PC-3 (cell line): Measurements from ENCODE around the gene MKLN1. TPM values are rescaled to one million over a fixed set of nuclear protein-coding genes. Genes with fewer than 3 reads are reported as not detected.

Experiments
- ATAC-seq: fragments of 200-7000 bp; cut with Tn5 transposase; 2 replicates; pipeline ENCODE4 v1.9.1; 2020; ENCODE audit warnings: mild to moderate bottlenecking, moderate library complexity
- BruUV-seq: library from RNA; stranded (reverse); fragments of 400-500 nt; replicated peaks from 2 replicates; lab custom pipeline; 2021; lab: Mats Ljungman, UMichigan
- CTCF ChIA-PET: fragments of 300-600 bp; sonication (Branson Sonifier 250); formaldehyde crosslinking; loops from one replicate; lab custom pipeline; 2022; ENCODE audit warnings: antibody characterized with exemption; lab: Charles Lee
- POLR2A ChIA-PET: fragments of 300-600 bp; sonication (Branson Sonifier 250); formaldehyde crosslinking; loops from one replicate; lab custom pipeline; 2022; ENCODE audit warnings: antibody characterized with exemption; ENCODE audit not compliant: unreplicated experiment; lab: Charles Lee
- DNase-seq: peaks from one replicate; pipeline ENCODE4 v3.0.0-alpha.2; 2015
- H2AFZ ChIP-seq: fragments of 300-600 bp; sonication (generic); 2 replicates; pipeline ENCODE4 v1.6.0; 2016; ENCODE audit warnings: antibody characterized with exemption, low read length
- H3F3A ChIP-seq: fragments of 300-600 bp; sonication (generic); one replicate; pipeline ENCODE4 v1.6.0; 2017; ENCODE audit warnings: antibody characterized with exemption, low read length, control low read depth, mild to moderate bottlenecking; ENCODE audit not compliant: unreplicated experiment
- H3K27ac ChIP-seq: fragments of 300-600 bp; sonication (generic); 2 replicates; pipeline ENCODE4 v1.5.1; 2016; ENCODE audit warnings: mild to moderate bottlenecking, low read length
- H3K27me3 ChIP-seq: fragments of 300-600 bp; sonication (generic); 2 replicates; pipeline ENCODE4 v1.6.1; 2016; ENCODE audit warnings: low read length, mixed read lengths
- H3K36me3 ChIP-seq: fragments of 300-600 bp; sonication (generic); 2 replicates; pipeline ENCODE4 v1.6.1; 2016; ENCODE audit warnings: low read depth, mixed run types, low read length, mixed read lengths
- H3K4me1 ChIP-seq: fragments of 300-600 bp; sonication (generic); 2 replicates; pipeline ENCODE4 v1.5.1; 2016; ENCODE audit warnings: low read length; ENCODE audit not compliant: insufficient read depth
- H3K4me2 ChIP-seq: fragments of 300-600 bp; sonication (generic); 2 replicates; pipeline ENCODE4 v1.6.0; 2016; ENCODE audit warnings: low read length
- H3K4me3 ChIP-seq: fragments of 300-600 bp; sonication (generic); 2 replicates; pipeline ENCODE4 v1.5.1; 2016; ENCODE audit warnings: mild to moderate bottlenecking, low read length, mixed read lengths
- H3K79me2 ChIP-seq: fragments of 300-600 bp; sonication (generic); 2 replicates; pipeline ENCODE4 v1.6.1; 2017; ENCODE audit warnings: low read length, mixed read lengths
- H3K9ac ChIP-seq: fragments of 300-600 bp; sonication (generic); 2 replicates; pipeline ENCODE4 v1.6.0; 2016; ENCODE audit warnings: mild to moderate bottlenecking, low read length
- H3K9me2 ChIP-seq: fragments of 300-600 bp; sonication (generic); replicated peaks from 2 replicates; pipeline ENCODE4 v1.6.1; 2016; ENCODE audit warnings: mixed run types, low read length, mixed read lengths
- H3K9me3 ChIP-seq: fragments of 300-600 bp; sonication (generic); 2 replicates; pipeline ENCODE4 v1.6.1; 2016; ENCODE audit warnings: low read length, mixed read lengths
- H4K20me1 ChIP-seq: fragments of 300-600 bp; sonication (generic); 2 replicates; pipeline ENCODE4 v1.6.1; 2016; ENCODE audit warnings: low read length, mixed read lengths
- CTCF ChIP-seq: fragments of 300-600 bp; sonication (generic); conservative IDR thresholded peaks from 2 replicates; pipeline ENCODE4 v1.5.1; 2017; ENCODE audit warnings: antibody characterized with exemption, low read depth, mild to moderate bottlenecking, low read length
- EZH2 ChIP-seq: fragments of 300-600 bp; sonication (generic); IDR thresholded peaks from one replicate; pipeline ENCODE4 v1.6.1; 2017; ENCODE audit warnings: antibody characterized with exemption, mild to moderate bottlenecking, low read length; ENCODE audit not compliant: unreplicated experiment
- EZH2phosphoT487 ChIP-seq: fragments of 300-600 bp; sonication (generic); IDR thresholded peaks from 2 replicates; pipeline ENCODE4 v1.6.1; 2018; ENCODE audit warnings: mild to moderate bottlenecking, antibody characterized with exemption, low read length, borderline replicate concordance
- intact Hi-C: fragments of 100-400 bp; cut with micrococcal nuclease; formaldehyde crosslinking; loops from 2 replicates; pipeline ENCODE4 v1.9.0; 2023
- total RNA-seq: library from RNA; depleted of rRNA; stranded (reverse); fragments of >200 nt; gene quantifications from 2 replicates; pipeline ENCODE4 v1.2.3, GENCODE V29; 2014

Gene MKLN1
- total RNA-seq, 1 experiment from 2014 or later, result 16.3 TPM

DNA sequence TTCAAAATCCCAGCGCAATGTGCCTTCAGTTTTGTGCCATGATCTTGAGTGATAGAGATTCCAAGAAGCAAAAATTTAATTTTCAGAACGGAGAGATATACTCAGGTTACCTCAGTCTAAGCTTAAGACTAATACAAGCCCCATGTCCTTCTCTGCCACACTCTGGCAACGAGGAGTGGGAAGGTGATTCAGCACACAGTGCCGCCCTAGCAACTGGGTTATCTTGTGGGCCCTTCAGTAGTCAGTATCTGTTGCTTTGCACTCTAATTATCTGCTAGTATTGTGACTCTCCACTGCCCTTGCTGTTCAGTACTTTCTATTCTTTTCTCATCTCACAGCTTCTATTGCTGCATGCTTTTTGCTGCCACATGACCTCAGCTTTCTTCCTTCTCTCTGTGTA is 39.2 kb upstream of the MKLN1 start:
- Histone ChIP-seq H3K27me3 (no peaks in the 10 kb centered on the region), H3K36me3 (no peaks in the 10 kb centered on the region), H3K9me3 (no peaks in the 10 kb centered on the region), H3K4me2 (no peak overlapping the region), H3K9ac (no peak overlapping the region), H3K9me2 (no peaks in the 10 kb centered on the region), H3K27ac (no peak overlapping the region), H3F3A (no peaks in the 10 kb centered on the region), H3K4me3 (no peak overlapping the region), H3K79me2 (no peaks in the 10 kb centered on the region), H3K4me1 (no peaks in the 10 kb centered on the region), H4K20me1 (no peaks in the 10 kb centered on the region), H2AFZ (no peak overlapping the region)
- CTCF ChIA-PET, result no interaction called here
- BruUV-seq, result no TSS peak
- no peak for ATAC-seq
- DNase-seq, result no peak
- intact Hi-C loops, result no loop called here
- POLR2A ChIA-PET, result no interaction called here
- TF ChIP-seq EZH2 (no peak), EZH2phosphoT487 (no peak), CTCF (no peak)

DNA sequence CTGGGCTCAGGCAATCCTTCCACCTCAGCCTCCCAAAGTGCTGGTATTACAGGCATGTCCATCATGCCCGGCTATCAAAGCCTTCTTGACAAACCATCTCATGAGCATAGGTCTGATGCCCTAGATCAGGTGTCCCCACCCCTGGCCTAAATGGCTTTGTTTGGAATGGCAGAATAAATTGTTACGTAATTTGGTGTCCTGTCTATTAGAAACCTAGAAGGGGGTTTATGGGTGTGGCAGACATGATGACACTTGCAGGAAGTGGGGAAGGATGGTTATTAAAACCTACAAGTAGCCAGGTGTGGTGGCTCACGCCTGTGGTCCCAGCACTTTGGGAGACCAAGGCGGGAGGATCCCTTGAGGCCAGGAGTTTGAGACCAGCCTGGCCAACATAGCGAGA is 38.6 kb upstream of the MKLN1 start:
- TF ChIP-seq EZH2phosphoT487, result no peak
- no peak for TF ChIP-seq CTCF
- no peak for TF ChIP-seq EZH2
- Histone ChIP-seq H3F3A (no peaks in the 10 kb centered on the region), H2AFZ (no peak overlapping the region), H3K79me2 (no peaks in the 10 kb centered on the region), H3K4me2 (no peak overlapping the region), H3K27me3 (no peaks in the 10 kb centered on the region), H3K9ac (no peak overlapping the region), H3K36me3 (no peaks in the 10 kb centered on the region), H3K9me3 (no peaks in the 10 kb centered on the region), H3K4me1 (no peaks in the 10 kb centered on the region), H3K9me2 (no peaks in the 10 kb centered on the region), H3K27ac (no peak overlapping the region), H4K20me1 (no peaks in the 10 kb centered on the region), H3K4me3 (no peak overlapping the region)
- intact Hi-C loops, result no loop called here
- ATAC-seq, result no peak
- ChIA-PET CTCF (no interaction called here), POLR2A (no interaction called here)
- DNase-seq, result no peak
- BruUV-seq, result no TSS peak

GRCh38 chr7:131292141-131292905 is 35.4 kb upstream of the MKLN1 start:
- H3K36me3 ChIP-seq, result no peaks in the 10 kb centered on the region
- H3K27ac ChIP-seq, result no peak overlapping the region
- H3F3A ChIP-seq, result no peaks in the 10 kb centered on the region
- H2AFZ ChIP-seq, result no peak overlapping the region
- CTCF ChIA-PET, result no interaction called here
- intact Hi-C loops, result no loop called here
- no peak overlapping the region for H3K9ac ChIP-seq
- H3K27me3 ChIP-seq, result no peaks in the 10 kb centered on the region
- BruUV-seq, result no TSS peak
- H3K4me3 ChIP-seq, result no peak overlapping the region
- H3K79me2 ChIP-seq, result no peaks in the 10 kb centered on the region
- ATAC-seq (no peak), DNase-seq (no peak)
- POLR2A ChIA-PET, result no interaction called here
- no peak for TF ChIP-seq CTCF
- no peak for TF ChIP-seq EZH2phosphoT487
- no peak for TF ChIP-seq EZH2
- H4K20me1 ChIP-seq, result no peaks in the 10 kb centered on the region
- H3K9me3 ChIP-seq, result no peaks in the 10 kb centered on the region
- no peak overlapping the region for H3K4me2 ChIP-seq
- H3K9me2 ChIP-seq, result no peaks in the 10 kb centered on the region
- no peaks in the 10 kb centered on the region for H3K4me1 ChIP-seq
